Measurements from ENCODE around the gene KAT7.

Gene KAT7

DNA sequence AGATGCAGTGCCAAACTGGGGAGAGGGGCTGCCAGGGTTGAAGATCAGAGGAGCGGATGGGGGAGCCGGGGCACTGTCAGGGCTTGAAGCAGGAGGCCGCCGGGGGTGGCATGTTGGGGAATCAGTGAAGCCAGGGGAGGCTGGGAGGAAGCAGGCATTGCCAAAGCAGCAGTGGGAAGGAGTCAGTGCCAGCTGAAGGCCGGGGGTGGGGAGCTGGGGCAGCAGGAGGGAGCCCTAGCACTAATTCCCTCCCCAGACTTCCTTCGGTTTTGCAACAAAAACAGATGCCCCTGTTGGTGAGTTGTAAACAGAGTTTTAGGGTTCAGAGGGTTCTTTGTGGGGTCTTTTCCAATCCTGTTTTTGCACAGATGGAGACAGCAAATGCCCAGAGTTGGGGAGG, 70.3 kb downstream of the KAT7 start:
- peaks cover 34% of the 10 kb centered on the region for H3K27me3 Mint-ChIP-seq (ENCODE audit: low read depth, poor library complexity)
- no peak overlapping the region for H3K4me3 Mint-ChIP-seq
- no peak for DNase-seq
- no peaks in the 10 kb centered on the region for H3K36me3 Mint-ChIP-seq (ENCODE audit: low read depth)
- no peak overlapping the region for H3K27ac Mint-ChIP-seq
- H3K4me1 Mint-ChIP-seq: peaks cover 13% of the 10 kb centered on the region
- H3K9me3 Mint-ChIP-seq: no peaks in the 10 kb centered on the region
- TF ChIP-seq, protein P1, sequence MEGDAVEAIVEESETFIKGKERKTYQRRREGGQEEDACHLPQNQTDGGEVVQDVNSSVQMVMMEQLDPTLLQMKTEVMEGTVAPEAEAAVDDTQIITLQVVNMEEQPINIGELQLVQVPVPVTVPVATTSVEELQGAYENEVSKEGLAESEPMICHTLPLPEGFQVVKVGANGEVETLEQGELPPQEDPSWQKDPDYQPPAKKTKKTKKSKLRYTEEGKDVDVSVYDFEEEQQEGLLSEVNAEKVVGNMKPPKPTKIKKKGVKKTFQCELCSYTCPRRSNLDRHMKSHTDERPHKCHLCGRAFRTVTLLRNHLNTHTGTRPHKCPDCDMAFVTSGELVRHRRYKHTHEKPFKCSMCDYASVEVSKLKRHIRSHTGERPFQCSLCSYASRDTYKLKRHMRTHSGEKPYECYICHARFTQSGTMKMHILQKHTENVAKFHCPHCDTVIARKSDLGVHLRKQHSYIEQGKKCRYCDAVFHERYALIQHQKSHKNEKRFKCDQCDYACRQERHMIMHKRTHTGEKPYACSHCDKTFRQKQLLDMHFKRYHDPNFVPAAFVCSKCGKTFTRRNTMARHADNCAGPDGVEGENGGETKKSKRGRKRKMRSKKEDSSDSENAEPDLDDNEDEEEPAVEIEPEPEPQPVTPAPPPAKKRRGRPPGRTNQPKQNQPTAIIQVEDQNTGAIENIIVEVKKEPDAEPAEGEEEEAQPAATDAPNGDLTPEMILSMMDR (IDR thresholded peaks at IDR 0.05): no peak

DNA sequence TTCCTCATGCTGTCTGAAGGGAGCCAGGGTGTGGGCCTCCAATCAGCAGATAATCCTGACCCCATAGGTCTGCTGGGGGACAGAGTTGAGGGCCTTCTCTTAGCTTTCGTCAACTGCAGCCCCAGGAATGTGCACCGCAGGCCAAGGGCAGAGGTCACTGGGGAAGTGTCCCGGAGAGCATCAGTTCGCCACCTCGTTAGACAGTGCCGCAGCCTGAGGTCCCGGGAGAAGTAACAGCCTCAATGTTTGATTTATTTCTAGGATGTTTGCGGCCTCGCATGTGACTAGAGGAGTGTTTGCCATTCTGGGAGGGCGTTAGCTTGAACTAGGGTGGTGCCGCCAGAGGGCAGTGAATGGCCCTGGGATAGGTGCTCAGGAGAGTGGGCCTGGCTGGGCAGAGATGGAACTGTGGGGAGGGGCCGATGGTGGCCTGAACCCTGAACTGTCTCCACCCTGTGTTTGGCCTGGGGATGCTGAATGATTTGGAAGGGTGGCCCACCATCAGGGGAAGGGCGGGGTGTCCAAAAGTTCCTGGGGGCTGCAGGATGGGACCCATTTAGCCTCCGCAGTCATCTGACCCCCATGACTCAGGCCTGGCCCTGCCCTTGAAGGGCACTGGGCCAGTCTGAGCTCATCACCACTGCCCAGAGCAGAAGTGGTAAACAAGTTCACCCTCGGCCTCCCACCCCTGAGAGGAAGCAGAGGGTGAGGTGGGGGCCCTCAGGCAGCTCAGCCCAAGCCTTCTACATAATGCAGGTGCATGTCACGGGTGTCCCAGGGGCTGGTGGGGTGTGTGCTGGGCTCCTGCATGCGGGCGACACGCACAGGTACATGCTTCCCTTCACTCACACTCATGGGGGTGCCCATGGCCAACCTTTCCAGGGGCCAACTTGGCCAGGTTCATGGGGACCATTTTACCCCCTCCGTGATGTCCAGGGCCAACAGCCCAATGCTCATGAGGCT, 71.8 kb downstream of the KAT7 start:
- TF ChIP-seq, protein P1 (IDR thresholded peaks at IDR 0.05): no peak
- Mint-ChIP-seq H3K27ac (no peak overlapping the region), H3K9me3 (no peaks in the 10 kb centered on the region), H3K4me3 (no peak overlapping the region), H3K4me1 (peaks cover 25% of the 10 kb centered on the region), H3K27me3 (ENCODE audit: low read depth, poor library complexity) (peaks cover 20% of the 10 kb centered on the region), H3K36me3 (ENCODE audit: low read depth) (no peaks in the 10 kb centered on the region)
- peak; percentile 34 for DNase-seq

DNA sequence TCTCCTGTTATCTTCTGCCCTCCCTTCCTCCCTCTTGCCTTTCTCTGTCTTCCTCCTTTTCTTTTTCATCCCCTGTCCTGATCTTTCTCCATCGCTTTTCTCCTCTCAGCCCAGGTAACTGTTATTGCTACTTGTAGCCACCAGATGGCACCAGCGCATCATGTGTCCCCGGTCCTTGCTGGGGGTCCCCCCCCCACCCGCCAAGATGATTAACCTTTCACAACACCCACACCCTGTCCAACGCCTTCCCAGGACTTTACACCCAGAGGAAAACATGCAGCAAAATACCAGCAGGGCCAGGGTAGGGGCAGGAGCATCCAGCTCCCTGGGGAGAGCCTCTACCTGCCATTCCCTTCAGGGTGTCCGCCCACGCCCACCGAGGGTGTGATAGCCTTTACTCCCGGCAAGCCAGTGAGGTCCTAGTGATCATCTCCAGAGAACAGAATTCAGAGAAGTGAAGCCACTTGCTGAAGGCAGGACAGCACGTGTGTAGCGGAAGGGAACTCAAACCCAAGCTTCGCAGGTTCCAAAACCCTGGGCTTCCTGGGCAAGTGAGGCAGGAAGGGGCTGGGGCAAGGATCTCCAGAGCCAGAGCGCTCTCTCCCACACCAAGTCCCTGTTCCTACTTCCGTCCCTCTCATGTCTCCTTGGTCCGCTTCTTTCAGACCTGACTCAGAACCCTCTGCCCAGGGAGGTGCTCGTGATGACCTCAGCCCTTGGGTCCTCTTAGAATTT, 72.8 kb downstream of the KAT7 start:
- DNase-seq: peak; percentile 78
- no peak overlapping the region for H3K4me3 Mint-ChIP-seq
- no peak overlapping the region for H3K27ac Mint-ChIP-seq
- no peaks in the 10 kb centered on the region for H3K36me3 Mint-ChIP-seq (ENCODE audit: low read depth)
- TF ChIP-seq, protein P1 (IDR thresholded peaks at IDR 0.05): peak; percentile 91
- peaks cover 12% of the 10 kb centered on the region for H3K27me3 Mint-ChIP-seq (ENCODE audit: low read depth, poor library complexity)
- no peaks in the 10 kb centered on the region for H3K9me3 Mint-ChIP-seq
- H3K4me1 Mint-ChIP-seq: peaks cover 36% of the 10 kb centered on the region

DNA sequence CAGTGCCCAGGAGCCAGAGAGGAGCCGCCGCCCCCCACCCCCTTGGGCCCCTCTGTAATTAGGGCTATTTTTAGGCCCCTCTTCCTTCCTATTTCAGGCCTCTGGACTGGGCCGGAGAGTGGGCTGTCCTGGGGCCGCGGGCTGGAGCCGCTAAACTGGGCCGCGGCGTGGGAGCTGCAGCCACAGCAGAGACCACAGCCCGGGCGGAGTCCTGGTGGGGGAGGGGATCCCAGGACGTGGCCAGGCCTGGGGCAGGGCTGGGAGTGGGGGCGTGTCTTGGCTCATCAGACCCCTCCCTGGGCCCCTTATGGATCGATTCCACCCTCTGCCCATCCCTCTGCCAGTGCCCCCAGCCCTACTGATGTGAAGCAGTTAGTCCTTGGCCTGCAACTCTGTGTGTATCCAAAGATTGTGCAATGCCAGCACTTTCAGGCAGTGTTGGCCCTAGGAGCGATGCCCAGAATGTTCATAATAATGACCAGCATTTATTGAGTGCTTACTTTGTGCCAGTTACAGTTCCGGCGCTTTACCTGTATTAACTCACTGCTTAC, 74.4 kb downstream of the KAT7 start:
- peaks cover 9% of the 10 kb centered on the region for H3K27me3 Mint-ChIP-seq (ENCODE audit: low read depth, poor library complexity)
- no peaks in the 10 kb centered on the region for H3K9me3 Mint-ChIP-seq
- H3K4me3 Mint-ChIP-seq: no peak overlapping the region
- peaks cover 46% of the 10 kb centered on the region for H3K4me1 Mint-ChIP-seq
- H3K27ac Mint-ChIP-seq: no peak overlapping the region
- DNase-seq: peak; percentile 26
- no peaks in the 10 kb centered on the region for H3K36me3 Mint-ChIP-seq (ENCODE audit: low read depth)
- TF ChIP-seq, protein P1 (IDR thresholded peaks at IDR 0.05): no peak

DNA sequence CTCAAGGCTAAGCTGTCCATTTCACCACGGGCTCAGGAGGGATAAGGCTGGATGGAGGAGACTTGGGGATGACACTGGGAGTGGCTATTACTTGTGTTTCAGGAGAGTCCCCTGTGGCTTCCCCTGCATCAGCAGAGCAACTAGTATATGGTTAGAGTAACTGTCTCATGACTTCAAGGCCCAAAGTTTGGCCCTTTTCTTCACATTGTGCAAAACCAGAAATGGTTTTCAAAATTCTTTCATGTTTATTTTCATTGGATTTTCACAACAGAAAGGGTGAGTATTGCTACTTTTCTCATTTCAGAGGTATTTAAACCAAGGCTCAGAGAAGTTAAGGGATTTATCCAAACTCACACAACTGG, 77.5 kb downstream of the KAT7 start:
- Mint-ChIP-seq H3K4me3 (peak overlapping the region; percentile 24), H3K27ac (no peak overlapping the region), H3K27me3 (ENCODE audit: low read depth, poor library complexity) (peaks cover 5% of the 10 kb centered on the region), H3K9me3 (no peaks in the 10 kb centered on the region), H3K4me1 (peaks cover 64% of the 10 kb centered on the region), H3K36me3 (ENCODE audit: low read depth) (no peaks in the 10 kb centered on the region)
- no peak for DNase-seq
- TF ChIP-seq, protein P1 (IDR thresholded peaks at IDR 0.05): no peak
